ENCODE measurements around the gene TRIML1. TPM values are rescaled to one million over a fixed set of nuclear protein-coding genes. Genes with fewer than 3 reads are reported as not detected.

The TRIML1 gene
- total and polyA plus RNA-seq, 2 experiments from 2014 or later = not detected

- Histone ChIP-seq H3K36me3 (ENCODE audit: low read depth) (no peaks in the 10 kb centered on the region), H3K9me3 (ENCODE audit: low read depth) (no peaks in the 10 kb centered on the region), H3F3A (ENCODE audit: insufficient read depth) (no peaks in the 10 kb centered on the region), H3K27ac (no peak within 1 kb of the TSS), H3K27me3 (replicated peaks; ENCODE audit: insufficient read depth) (no peaks in the 10 kb centered on the region), H3K4me1 (ENCODE audit: insufficient read depth) (no peaks in the 10 kb centered on the region), H3K9ac (no peak within 1 kb of the TSS), H3K4me2 (ENCODE audit: unreplicated experiment) (no peak within 1 kb of the TSS), H4K20me1 (ENCODE audit: insufficient read depth) (no peaks in the 10 kb centered on the region), H3K4me3 (no peak within 1 kb of the TSS), H2AFZ (no peak within 1 kb of the TSS), H3K9me2 (ENCODE audit: insufficient read depth) (no peaks in the 10 kb centered on the region), H3K79me2 (ENCODE audit: insufficient read depth) (no peaks in the 10 kb centered on the region)
- no peak for TF ChIP-seq EZH2phosphoT487 (IDR thresholded peaks at IDR 0.05; ENCODE audit: insufficient read depth, low read depth)
- no peak for TF ChIP-seq EZH2 (IDR thresholded peaks at IDR 0.05; ENCODE audit: insufficient read depth, poor library complexity, severe bottlenecking)
- WGBS, 2 experiments (ENCODE audit: low coverage in 1 of 2, low lambda C conversion rate in 2 of 2, missing lambda C conversion rate in 2 of 2) = 15 to 19% methylated on average over 11 of the region's 11 CpGs
- in situ Hi-C loops (cut with MboI) = no loop called here
- DNase-seq = no peak
These were observed 30.0 kb upstream of the TRIML1 start, which contains the start of gene TRIML2 for GRCh38 chr4:188109157-188109755. Gene TRIML2 (minus strand): TSS chr4:188109603. CDS start chr4:188105368, 4,235 bp downstream.

GRCh38 chr4:188110036-188110435 lies 29.2 kb upstream of the TRIML1 start:
- DNase-seq = no peak
- TF ChIP-seq EZH2phosphoT487 (IDR thresholded peaks at IDR 0.05; ENCODE audit: insufficient read depth, low read depth) = no peak
- TF ChIP-seq EZH2 (IDR thresholded peaks at IDR 0.05; ENCODE audit: insufficient read depth, poor library complexity, severe bottlenecking) = no peak
- 0 to 4% methylated on average over 3 of the region's 3 CpGs for WGBS, 2 experiments (ENCODE audit: low coverage in 1 of 2, low lambda C conversion rate in 2 of 2, missing lambda C conversion rate in 2 of 2)
- no peaks in the 10 kb centered on the region for H3K27me3 ChIP-seq (replicated peaks; ENCODE audit: insufficient read depth)
- no peaks in the 10 kb centered on the region for H3K4me1 ChIP-seq (ENCODE audit: insufficient read depth)
- in situ Hi-C loops (cut with MboI) = no loop called here
- H3K9ac ChIP-seq = no peak overlapping the region
- no peak overlapping the region for H3K4me3 ChIP-seq
- H2AFZ ChIP-seq = no peak overlapping the region
- no peaks in the 10 kb centered on the region for H3K9me3 ChIP-seq (ENCODE audit: low read depth)
- H3K79me2 ChIP-seq (ENCODE audit: insufficient read depth) = no peaks in the 10 kb centered on the region
- H3K4me2 ChIP-seq (ENCODE audit: unreplicated experiment) = no peak overlapping the region
- H3K36me3 ChIP-seq (ENCODE audit: low read depth) = no peaks in the 10 kb centered on the region
- no peak overlapping the region for H3K27ac ChIP-seq
- no peaks in the 10 kb centered on the region for H3F3A ChIP-seq (ENCODE audit: insufficient read depth)
- no peaks in the 10 kb centered on the region for H4K20me1 ChIP-seq (ENCODE audit: insufficient read depth)
- no peaks in the 10 kb centered on the region for H3K9me2 ChIP-seq (ENCODE audit: insufficient read depth)

GRCh38 chr4:188110741-188111471 lies 28.3 kb upstream of the TRIML1 start:
- Histone ChIP-seq H3K9ac (no peak overlapping the region), H3K27ac (no peak overlapping the region), H3K4me2 (ENCODE audit: unreplicated experiment) (no peak overlapping the region), H3K4me3 (no peak overlapping the region), H3K9me3 (ENCODE audit: low read depth) (no peaks in the 10 kb centered on the region), H3K36me3 (ENCODE audit: low read depth) (no peaks in the 10 kb centered on the region), H3K4me1 (ENCODE audit: insufficient read depth) (no peaks in the 10 kb centered on the region), H3F3A (ENCODE audit: insufficient read depth) (no peaks in the 10 kb centered on the region), H3K79me2 (ENCODE audit: insufficient read depth) (no peaks in the 10 kb centered on the region), H2AFZ (no peak overlapping the region), H3K9me2 (ENCODE audit: insufficient read depth) (no peaks in the 10 kb centered on the region), H4K20me1 (ENCODE audit: insufficient read depth) (no peaks in the 10 kb centered on the region), H3K27me3 (replicated peaks; ENCODE audit: insufficient read depth) (no peaks in the 10 kb centered on the region)
- DNase-seq = no peak
- TF ChIP-seq EZH2 (IDR thresholded peaks at IDR 0.05; ENCODE audit: insufficient read depth, poor library complexity, severe bottlenecking) = no peak
- TF ChIP-seq EZH2phosphoT487 (IDR thresholded peaks at IDR 0.05; ENCODE audit: insufficient read depth, low read depth) = no peak
- in situ Hi-C loops (cut with MboI) = no loop called here
- 22 to 28% methylated on average over 7 of the region's 7 CpGs for WGBS, 2 experiments (ENCODE audit: low coverage in 1 of 2, low lambda C conversion rate in 2 of 2, missing lambda C conversion rate in 2 of 2)

GRCh38 chr4:188111955-188112354 lies 27.3 kb upstream of the TRIML1 start:
- Histone ChIP-seq H3K79me2 (ENCODE audit: insufficient read depth) (no peaks in the 10 kb centered on the region), H3K9me2 (ENCODE audit: insufficient read depth) (no peaks in the 10 kb centered on the region), H3K27ac (no peak overlapping the region), H3K27me3 (replicated peaks; ENCODE audit: insufficient read depth) (no peaks in the 10 kb centered on the region), H4K20me1 (ENCODE audit: insufficient read depth) (no peaks in the 10 kb centered on the region), H3K4me2 (ENCODE audit: unreplicated experiment) (no peak overlapping the region), H3K9ac (no peak overlapping the region), H3K9me3 (ENCODE audit: low read depth) (no peaks in the 10 kb centered on the region), H3K4me3 (no peak overlapping the region), H3F3A (ENCODE audit: insufficient read depth) (no peaks in the 10 kb centered on the region), H2AFZ (no peak overlapping the region), H3K36me3 (ENCODE audit: low read depth) (no peaks in the 10 kb centered on the region), H3K4me1 (ENCODE audit: insufficient read depth) (no peaks in the 10 kb centered on the region)
- TF ChIP-seq EZH2 (IDR thresholded peaks at IDR 0.05; ENCODE audit: insufficient read depth, poor library complexity, severe bottlenecking) (no peak), EZH2phosphoT487 (IDR thresholded peaks at IDR 0.05; ENCODE audit: insufficient read depth, low read depth) (no peak)
- in situ Hi-C loops (cut with MboI) = no loop called here
- DNase-seq = no peak
- 37 to 40% methylated on average over 6 of the region's 6 CpGs for WGBS, 2 experiments (ENCODE audit: low coverage in 1 of 2, low lambda C conversion rate in 2 of 2, missing lambda C conversion rate in 2 of 2)
